ENCODE measurements around the gene ITPK1.

DNA sequence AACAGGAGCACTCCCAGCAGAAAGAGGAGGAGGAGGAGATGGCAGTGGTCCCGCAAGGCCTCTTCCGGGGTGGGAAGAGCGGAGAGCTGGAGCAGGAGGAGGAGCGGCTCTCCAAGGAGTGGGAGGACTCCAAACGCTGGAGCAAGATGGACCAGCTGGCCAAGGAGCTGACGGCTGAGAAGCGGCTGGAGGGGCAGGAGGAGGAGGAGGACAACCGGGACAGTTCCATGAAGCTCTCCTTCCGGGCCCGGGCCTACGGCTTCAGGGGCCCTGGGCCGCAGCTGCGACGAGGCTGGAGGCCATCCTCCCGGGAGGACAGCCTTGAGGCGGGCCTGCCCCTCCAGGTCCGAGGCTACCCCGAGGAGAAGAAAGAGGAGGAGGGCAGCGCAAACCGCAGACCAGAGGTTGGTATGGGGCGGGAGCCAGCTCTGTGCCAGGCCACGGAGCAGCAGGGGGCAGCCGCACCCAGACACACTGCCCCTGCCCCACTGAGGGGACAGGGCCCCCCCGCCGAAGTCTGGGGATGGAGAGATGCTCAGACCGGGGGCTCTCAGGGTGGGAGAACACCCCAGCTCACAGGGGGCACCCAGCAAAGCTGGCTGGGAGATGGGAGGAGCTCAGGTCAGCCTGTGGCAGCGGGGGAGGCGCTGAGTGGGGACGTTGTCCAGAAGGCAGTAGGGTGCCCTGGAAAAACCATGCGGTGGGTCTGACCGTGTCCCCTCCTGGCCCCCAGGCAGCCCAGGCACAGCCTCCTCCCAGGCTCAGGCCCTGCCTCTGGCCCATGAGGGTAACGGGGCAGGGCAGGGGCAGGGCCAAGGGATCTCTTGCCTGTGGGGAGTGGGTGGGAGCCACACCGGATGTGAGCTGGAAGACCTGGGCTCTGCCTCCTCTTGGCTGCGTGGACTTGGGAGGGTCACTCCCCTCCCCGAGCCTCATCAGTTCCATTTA is 183.0 kb downstream of the ITPK1 start:
- TF ChIP-seq, protein P1, sequence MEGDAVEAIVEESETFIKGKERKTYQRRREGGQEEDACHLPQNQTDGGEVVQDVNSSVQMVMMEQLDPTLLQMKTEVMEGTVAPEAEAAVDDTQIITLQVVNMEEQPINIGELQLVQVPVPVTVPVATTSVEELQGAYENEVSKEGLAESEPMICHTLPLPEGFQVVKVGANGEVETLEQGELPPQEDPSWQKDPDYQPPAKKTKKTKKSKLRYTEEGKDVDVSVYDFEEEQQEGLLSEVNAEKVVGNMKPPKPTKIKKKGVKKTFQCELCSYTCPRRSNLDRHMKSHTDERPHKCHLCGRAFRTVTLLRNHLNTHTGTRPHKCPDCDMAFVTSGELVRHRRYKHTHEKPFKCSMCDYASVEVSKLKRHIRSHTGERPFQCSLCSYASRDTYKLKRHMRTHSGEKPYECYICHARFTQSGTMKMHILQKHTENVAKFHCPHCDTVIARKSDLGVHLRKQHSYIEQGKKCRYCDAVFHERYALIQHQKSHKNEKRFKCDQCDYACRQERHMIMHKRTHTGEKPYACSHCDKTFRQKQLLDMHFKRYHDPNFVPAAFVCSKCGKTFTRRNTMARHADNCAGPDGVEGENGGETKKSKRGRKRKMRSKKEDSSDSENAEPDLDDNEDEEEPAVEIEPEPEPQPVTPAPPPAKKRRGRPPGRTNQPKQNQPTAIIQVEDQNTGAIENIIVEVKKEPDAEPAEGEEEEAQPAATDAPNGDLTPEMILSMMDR (conservative IDR thresholded peaks at IDR 0.05 in 1 of 2, IDR thresholded peaks at IDR 0.05 in 1 of 2; ENCODE audit: extremely low read depth in 1 of 2, insufficient read depth in 1 of 2, low read depth in 1 of 2, low read length in 2 of 2), result no peak
- TF ChIP-seq EZH2 (IDR thresholded peaks at IDR 0.05; ENCODE audit: borderline replicate concordance, low read length), result no peak

All from mammary epithelial cell (primary cell).